Adrenal gland (tissue), 12 donors: ENCODE data around the gene RGS7. TPM values are rescaled to one million over a fixed set of nuclear protein-coding genes. Genes with fewer than 3 reads are reported as not detected.
"Not testable (repeated sequence)": the region's sequence is repeated elsewhere in the genome, so short reads cannot be mapped to it uniquely, and the experiment has no call there.

Source experiments
- DNase-seq, 7 donors: peaks; one replicate each; pipeline ENCODE4 v3.0.0-alpha.2; 2019 to 2020
- H3K27ac ChIP-seq, 5 donors: fragments of 200-600 bp; sonication (generic) in 4 of 5; 1 replicate in 3 of 5; 2 replicates in 2 of 5; pipeline versions ENCODE4 v1.5.1 to v1.8.0; 2016 to 2020; ENCODE audit warnings: mild to moderate bottlenecking in 1 of 5
- H3K27me3 ChIP-seq: fragments of 200-600 bp; 2 replicates; pipeline ENCODE4 v1.8.0; 2021
- H3K36me3 ChIP-seq, 2 donors: fragments of 200-600 bp; replicated peaks in 1 of 2; 1 replicate in 1 of 2; 2 replicates in 1 of 2; pipeline versions ENCODE4 v1.5.1 to v1.8.0; 2018 to 2022
- H3K4me1 ChIP-seq, 2 donors: fragments of 200-600 bp; replicated peaks in 1 of 2; 1 replicate in 1 of 2; 2 replicates in 1 of 2; pipeline versions ENCODE4 v1.5.1 to v1.8.0; 2018 to 2021
- H3K4me3 ChIP-seq, 4 donors: fragments of 200-600 bp; sonication (generic) in 3 of 4; one replicate each; pipeline ENCODE4 v1.5.1; 2016 to 2018
- H3K9me3 ChIP-seq, 3 donors: fragments of 200-600 bp; sonication (generic) in 1 of 3; replicated peaks in 1 of 3; 1 replicate in 2 of 3; 2 replicates in 1 of 3; pipeline versions ENCODE4 v1.5.1 to v1.8.0; 2016 to 2021
- CTCF ChIP-seq, 6 experiments: fragments of 450-650 bp in 4 of 6; fragments of 200-600 bp in 2 of 6; sonication (generic) in 1 of 6; IDR thresholded peaks; 1 replicate in 5 of 6; 2 replicates in 1 of 6; pipeline versions ENCODE4 v1.5.1 to v1.8.0; 2016 to 2021; ENCODE audit warnings: antibody characterized with exemption in 6 of 6, mild to moderate bottlenecking in 2 of 6, moderate library complexity in 1 of 6
- POLR2A ChIP-seq, 2 donors: fragments of 450-650 bp; IDR thresholded peaks; one replicate each; pipeline ENCODE4 v1.6.1; 2017; ENCODE audit warnings: antibody characterized with exemption in 2 of 2, mild to moderate bottlenecking in 2 of 2, moderate library complexity in 1 of 2
- WGBS, 4 donors: extraction: QIAGEN DNeasy Blood & Tissue Kit in 2 of 4; methylation state at CpG; one replicate each; pipeline versions ENCODE4 v1.1.5 to v1.1.7; 2013 to 2017; 5-methylcytosine and 5-hydroxymethylcytosine counted together
- intact Hi-C, 2 donors: fragments of 100-400 bp; cut with DNase I; formaldehyde crosslinking; loops; one replicate each; pipeline versions ENCODE4 v1.14.1 to v1.15.0; 2022 to 2023
- polyA plus RNA-seq, 3 donors: library from polyadenylated mRNA; stranded (reverse); fragments of 200-250 nt in 2 of 3; fragments of 350-450 nt in 1 of 3; fragmentation: Illumina TruSeq in 1 of 3; extraction: RNeasy Lipid Tissue Mini Kit (QIAGEN cat#74804) in 1 of 3; gene quantifications; one replicate each; pipeline ENCODE4 v1.2.3, GENCODE V29; 2013 to 2014
- total RNA-seq, 9 donors: library from RNA; depleted of rRNA in 4 of 9; stranded (reverse); fragments of >200 nt in 4 of 9; fragments of 120-200 nt in 1 of 9; fragmentation: NEBNext Ultra II Directional in 1 of 9; extraction: Animal tissue kit (Norgen Biotek cat#: 25700) in 1 of 9; gene quantifications; one replicate each; pipeline versions ENCODE4 v1.1.0 to v1.2.4, GENCODE V29; 2013 to 2023
- donor health status: healthy with polysubstance abuse.
- donor health status: Bipolar disorder and iron deficiency.
- donor health status: DM: yes; HTN: yes; CAD: no.
- donor health status: DM: no; HTN: no; CAD: no.
- donor health status: DM: no; HTN: no; CAD: no.
- donor health status: DM: yes; HTN: yes; CAD: no.

The RGS7 gene
- total and polyA plus RNA-seq, 12 donors, result 1.1 to 6.1 (median 3.0) TPM

GRCh38 chr1:240985081-240985480 lies 371.9 kb downstream of the RGS7 start:
- WGBS, 4 donors, result 73 to 89% (median 77%) methylated on average over 5 of the region's 5 CpGs
- intact Hi-C loops, result no loop called here
- Histone ChIP-seq H3K4me1 (no peaks in the 10 kb centered on the region), H3K27me3 (no peaks in the 10 kb centered on the region), H3K9me3 (no peaks in the 10 kb centered on the region), H3K27ac (no peak overlapping the region), H3K36me3 (no peaks in the 10 kb centered on the region), H3K4me3 (no peak overlapping the region)
- no peak for TF ChIP-seq CTCF (IDR thresholded peaks at IDR 0.05)
- TF ChIP-seq POLR2A (IDR thresholded peaks at IDR 0.05), result no peak
- DNase-seq, result no peak

- no peaks in the 10 kb centered on the region for H3K4me1 ChIP-seq
- TF ChIP-seq CTCF (IDR thresholded peaks at IDR 0.05) (no peak), POLR2A (IDR thresholded peaks at IDR 0.05) (no peak)
- no peaks in the 10 kb centered on the region for H3K27me3 ChIP-seq
- intact Hi-C loops, result no loop called here
- WGBS, 4 donors, result 67 to 91% (median 75%) methylated on average over 1 of the region's 1 CpG
- no peaks in the 10 kb centered on the region for H3K36me3 ChIP-seq
- H3K4me3 ChIP-seq, result no peak overlapping the region
- no peak overlapping the region for H3K27ac ChIP-seq
- DNase-seq, result no peak
- H3K9me3 ChIP-seq, result no peaks in the 10 kb centered on the region
These were observed 376.7 kb downstream of the RGS7 start for GRCh38 chr1:240980342-240980741.

GRCh38 chr1:240976685-240977084 lies 380.3 kb downstream of the RGS7 start:
- H3K9me3 ChIP-seq, result no peaks in the 10 kb centered on the region
- no peaks in the 10 kb centered on the region for H3K36me3 ChIP-seq
- no peak for TF ChIP-seq POLR2A (IDR thresholded peaks at IDR 0.05)
- no peak for TF ChIP-seq CTCF (IDR thresholded peaks at IDR 0.05)
- 88 to 95% (median 90%) methylated on average over 1 of the region's 1 CpG for WGBS, 4 donors
- no peak overlapping the region for H3K4me3 ChIP-seq
- H3K27ac ChIP-seq, result no peak overlapping the region
- intact Hi-C loops, result no loop called here
- no peak for DNase-seq
- H3K27me3 ChIP-seq, result no peaks in the 10 kb centered on the region
- no peaks in the 10 kb centered on the region for H3K4me1 ChIP-seq

- H3K4me1 ChIP-seq, result no peaks in the 10 kb centered on the region
- no peak overlapping the region for H3K27ac ChIP-seq
- no peaks in the 10 kb centered on the region for H3K36me3 ChIP-seq
- 75 to 87% (median 80%) methylated on average over 3 of the region's 3 CpGs for WGBS, 4 donors
- H3K27me3 ChIP-seq, result no peaks in the 10 kb centered on the region
- TF ChIP-seq POLR2A (IDR thresholded peaks at IDR 0.05), result no peak
- TF ChIP-seq CTCF (IDR thresholded peaks at IDR 0.05), result no peak
- intact Hi-C loops, result no loop called here
- DNase-seq, result no peak
- H3K4me3 ChIP-seq, result no peak overlapping the region
- no peaks in the 10 kb centered on the region for H3K9me3 ChIP-seq
These were observed 383.1 kb downstream of the RGS7 start for GRCh38 chr1:240973875-240974274.

- DNase-seq, H3K27me3 ChIP-seq, intact Hi-C loops, H3K36me3 ChIP-seq, H3K9me3 ChIP-seq, H3K4me1 ChIP-seq, H3K27ac ChIP-seq, H3K4me3 ChIP-seq: not testable (repeated sequence)
- WGBS, 4 donors, result 89 to 98% (median 96%) methylated on average over 3 of the region's 4 CpGs
These were observed 384.9 kb downstream of the RGS7 start for GRCh38 chr1:240972059-240972458.
